Iris pigment epithelial cell (primary cell): Measurements from ENCODE around the gene TCP1.
"Not testable (repeated sequence)": the region's sequence is repeated elsewhere in the genome, so short reads cannot be mapped to it uniquely, and the experiment has no call there.

ENCODE experiments used
- DNase-seq: peaks from one replicate; pipeline ENCODE4 v3.0.0-alpha.2; 2011; ENCODE audit warnings: low read depth

TCP1 gene

GRCh38 chr6:159816775-159817174 lies 27.4 kb upstream of the TCP1 start:
- not testable (repeated sequence) for DNase-seq

- no peak for DNase-seq
Measured at GRCh38 chr6:159815410-159815809, 26.0 kb upstream of the TCP1 start.

- no peak for DNase-seq
Measured at GRCh38 chr6:159813781-159814180, 24.4 kb upstream of the TCP1 start.

- no peak for DNase-seq
Measured at GRCh38 chr6:159809149-159809548, 19.7 kb upstream of the TCP1 start.

GRCh38 chr6:159808647-159809046 lies 19.2 kb upstream of the TCP1 start:
- no peak for DNase-seq

- no peak for DNase-seq
Measured at GRCh38 chr6:159807150-159807858, 17.9 kb upstream of the TCP1 start.

- DNase-seq: peak; percentile 67
Measured at GRCh38 chr6:159806021-159806458, 16.6 kb upstream of the TCP1 start.

GRCh38 chr6:159805440-159806020 lies 16.1 kb upstream of the TCP1 start:
- no peak for DNase-seq

GRCh38 chr6:159804504-159804903 lies 15.1 kb upstream of the TCP1 start:
- no peak for DNase-seq

GRCh38 chr6:159801935-159802334 lies 12.5 kb upstream of the TCP1 start:
- DNase-seq: no peak

GRCh38 chr6:159800141-159800865 lies 10.9 kb upstream of the TCP1 start, which contains the start of gene PNLDC1:
TSS of gene PNLDC1 (plus strand) at chr6:159800276. CDS start at chr6:159800308, 32 bp downstream.
- DNase-seq: no peak

GRCh38 chr6:159797554-159797953 lies 8.2 kb upstream of the TCP1 start:
- no peak for DNase-seq

GRCh38 chr6:159794976-159795375 lies 5.6 kb upstream of the TCP1 start:
- DNase-seq: not testable (repeated sequence)

GRCh38 chr6:159790956-159791598 lies 1.7 kb upstream of the TCP1 start:
- DNase-seq: no peak

GRCh38 chr6:159790149-159790955 lies 950 bp upstream of the TCP1 start, which contains the start of gene MRPL18:
TSS of gene MRPL18 (plus strand) at chr6:159790467. CDS start at chr6:159790588, 121 bp downstream.
- peak; percentile 99 for DNase-seq

- DNase-seq: peak; percentile 58
Measured at GRCh38 chr6:159788753-159789376, 537 bp downstream of the TCP1 start.

- DNase-seq: no peak
Measured at GRCh38 chr6:159788276-159788675, 1.1 kb downstream of the TCP1 start.

- no peak for DNase-seq
Measured at GRCh38 chr6:159778542-159779103, 10.8 kb downstream of the TCP1 start.

GRCh38 chr6:159778131-159778530 lies 11.3 kb downstream of the TCP1 start:
- no peak for DNase-seq

- no peak for DNase-seq
Measured at GRCh38 chr6:159777240-159777904, 12.0 kb downstream of the TCP1 start.
